Skin epidermis (tissue), 12 donors: ENCODE measurements around the gene MKRN1.
"Not testable (repeated sequence)": the region's sequence is repeated elsewhere in the genome, so short reads cannot be mapped to it uniquely, and the experiment has no call there.

Experiments used
- H3K27ac ChIP-seq, 21 experiments: fragments of 200-600 bp; sonication (generic) in 11 of 21; one replicate each; pipeline ENCODE4 v1.5.0; 2020; ENCODE audit warnings: mild to moderate bottlenecking in 3 of 21, inconsistent platforms in 2 of 21, moderate library complexity in 2 of 21
- H3K4me3 ChIP-seq, 7 experiments: fragments of 200-600 bp; sonication (generic) in 2 of 7; one replicate each; pipeline ENCODE4 v1.5.0; 2020; ENCODE audit warnings: inconsistent platforms in 2 of 7, mild to moderate bottlenecking in 2 of 7, moderate library complexity in 1 of 7

Gene MKRN1

GRCh38 chr7:140489026-140489359, 9.7 kb upstream of the MKRN1 start:
- Histone ChIP-seq H3K4me3 (no peak overlapping the region), H3K27ac (no peak overlapping the region)

GRCh38 chr7:140485500-140486265, 6.4 kb upstream of the MKRN1 start:
- H3K27ac ChIP-seq, result no peak overlapping the region
- no peak overlapping the region for H3K4me3 ChIP-seq

- Histone ChIP-seq H3K4me3 (no peak overlapping the region), H3K27ac (no peak overlapping the region)
Measured at GRCh38 chr7:140484951-140485499, 5.7 kb upstream of the MKRN1 start.

- H3K4me3 ChIP-seq, result no peak overlapping the region
- no peak overlapping the region for H3K27ac ChIP-seq
Measured at GRCh38 chr7:140484479-140484878, 5.2 kb upstream of the MKRN1 start.

GRCh38 chr7:140479739-140480084, 407 bp upstream of the MKRN1 start:
- Histone ChIP-seq H3K27ac (peak overlapping the region in 16 of 21 experiments; percentile 6 to 97 (median 88)), H3K4me3 (peak overlapping the region; percentile 63 to 100 (median 99))

- H3K4me3 ChIP-seq, result peak overlapping the region; percentile 63 to 100 (median 99)
- H3K27ac ChIP-seq, result peak overlapping the region; percentile 76 to 97 (median 88)
Measured at GRCh38 chr7:140478246-140479061, 851 bp downstream of the MKRN1 start.

GRCh38 chr7:140476698-140477261, 2.5 kb downstream of the MKRN1 start:
- Histone ChIP-seq H3K4me3 (peak overlapping the region in 1 of 7 experiments; percentile 100), H3K27ac (peak overlapping the region in 3 of 21 experiments; percentile 52 to 97 (median 80))

GRCh38 chr7:140475747-140476333, 3.5 kb downstream of the MKRN1 start:
- no peak overlapping the region for H3K4me3 ChIP-seq
- H3K27ac ChIP-seq, result no peak overlapping the region

- H3K27ac ChIP-seq, result no peak overlapping the region
- no peak overlapping the region for H3K4me3 ChIP-seq
Measured at GRCh38 chr7:140463111-140463510, 16.2 kb downstream of the MKRN1 start.

GRCh38 chr7:140458916-140459315, 20.4 kb downstream of the MKRN1 start:
- Histone ChIP-seq H3K4me3 (no peak overlapping the region), H3K27ac (no peak overlapping the region)

GRCh38 chr7:140458201-140458600, 21.1 kb downstream of the MKRN1 start:
- no peak overlapping the region for H3K27ac ChIP-seq

GRCh38 chr7:140456551-140457051, 22.7 kb downstream of the MKRN1 start:
- no peak overlapping the region for H3K27ac ChIP-seq

More at GRCh38 chr7:140458201-140458600, 21.1 kb downstream of the MKRN1 start:
- H3K4me3 ChIP-seq, result no peak overlapping the region

GRCh38 chr7:140455743-140456142, 23.6 kb downstream of the MKRN1 start:
- Histone ChIP-seq H3K27ac (no peak overlapping the region), H3K4me3 (no peak overlapping the region)

More at GRCh38 chr7:140456551-140457051, 22.7 kb downstream of the MKRN1 start:
- no peak overlapping the region for H3K4me3 ChIP-seq

GRCh38 chr7:140454657-140455015, 24.7 kb downstream of the MKRN1 start:
- Histone ChIP-seq H3K4me3 (no peak overlapping the region), H3K27ac (no peak overlapping the region)

GRCh38 chr7:140453785-140454656, 25.3 kb downstream of the MKRN1 start:
- not testable (repeated sequence) for H3K4me3 ChIP-seq, H3K27ac ChIP-seq

- no peak overlapping the region for H3K27ac ChIP-seq
- no peak overlapping the region for H3K4me3 ChIP-seq
Measured at GRCh38 chr7:140453273-140453672, 26.0 kb downstream of the MKRN1 start.

GRCh38 chr7:140451716-140452115, 27.6 kb downstream of the MKRN1 start:
- H3K4me3 ChIP-seq, result no peak overlapping the region
- H3K27ac ChIP-seq, result no peak overlapping the region

- H3K27ac ChIP-seq, result no peak overlapping the region
- H3K4me3 ChIP-seq, result no peak overlapping the region
Measured at GRCh38 chr7:140448781-140449480, 30.4 kb downstream of the MKRN1 start.
